GM12878 (cell line): ENCODE measurements around the gene ROCK1. TPM values are rescaled to one million over a fixed set of nuclear protein-coding genes. Genes with fewer than 3 reads are reported as not detected.

Source experiments
- ATAC-seq: fragments of 200-7000 bp; cut with Tn5 transposase; 3 replicates; pipeline ENCODE4 v1.9.1; 2020; ENCODE audit warnings: mild to moderate bottlenecking, moderate library complexity
- BruUV-seq: library from RNA; stranded (reverse); fragments of 400-500 nt; replicated peaks from 2 replicates; lab custom pipeline; 2021; lab: Mats Ljungman, UMichigan
- CTCF ChIA-PET: fragments of 300-600 bp; sonication (Branson Sonifier 250); formaldehyde crosslinking; extraction: SDS; loops from one replicate; lab custom pipeline; 2021; ENCODE audit warnings: inconsistent platforms; lab: Yijun Ruan, JAX
- POLR2A ChIA-PET: fragments of 350-600 bp; formaldehyde crosslinking; extraction: SDS; loops from one replicate; lab custom pipeline; 2021; ENCODE audit warnings: inconsistent platforms; lab: Charles Lee
- RAD21 ChIA-PET: fragments of 300-600 bp; sonication (Branson Sonifier 250); formaldehyde crosslinking; loops from one replicate; lab custom pipeline; 2023; ENCODE audit warnings: antibody characterized with exemption; ENCODE audit not compliant: unreplicated experiment; lab: Charles Lee
- SMC1A ChIA-PET: fragments of 300-600 bp; sonication (Branson Sonifier 250); formaldehyde crosslinking; loops from one replicate; lab custom pipeline; 2023; ENCODE audit not compliant: unreplicated experiment, uncharacterized antibody; lab: Charles Lee
- DNase-seq: peaks from one replicate; pipeline ENCODE4 v3.0.0-alpha.2; 2011; ENCODE audit warnings: low read depth, low spot score
- FAIRE-seq: peaks from 3 replicates; lab custom pipeline; 2011; peaks lifted over from hg19 to GRCh38; lab: Jason Lieb, UNC
- H2AFZ ChIP-seq: 2 replicates; pipeline ENCODE4 v1.6.0; 2011; ENCODE audit warnings: low read depth, low read length, control low read depth; ENCODE audit not compliant: control insufficient read depth
- H3K27ac ChIP-seq: 2 replicates; pipeline ENCODE4 v1.5.1; 2011; ENCODE audit warnings: control low read depth; ENCODE audit not compliant: control insufficient read depth, insufficient read depth
- H3K27me3 ChIP-seq, 2 experiments: replicated peaks in 1 of 2; 2 replicates each; pipeline versions ENCODE4 v1.6.0 to v1.6.1; 2011; ENCODE audit warnings: low read length in 1 of 2; ENCODE audit not compliant: control insufficient read depth in 2 of 2, insufficient read depth in 2 of 2
- H3K36me3 ChIP-seq, 2 experiments: 2 replicates each; pipeline ENCODE4 v1.5.1; 2011; ENCODE audit warnings: low read length in 1 of 2; ENCODE audit not compliant: control insufficient read depth in 2 of 2, insufficient read depth in 2 of 2
- H3K4me1 ChIP-seq: 2 replicates; pipeline ENCODE4 v1.6.1; 2011; ENCODE audit warnings: mild to moderate bottlenecking, low read length, moderate library complexity, mixed read lengths; ENCODE audit not compliant: control insufficient read depth, insufficient read depth
- H3K4me2 ChIP-seq: 2 replicates; pipeline ENCODE4 v1.6.0; 2011; ENCODE audit warnings: control low read depth; ENCODE audit not compliant: control insufficient read depth, insufficient read depth
- H3K4me3 ChIP-seq: fragments of 200-600 bp; sonication (generic); 2 replicates; pipeline ENCODE4 v1.5.1; 2016
- H3K79me2 ChIP-seq: 2 replicates; pipeline ENCODE4 v1.6.0; 2011; ENCODE audit warnings: low read length; ENCODE audit not compliant: control insufficient read depth, insufficient read depth
- H3K9ac ChIP-seq: 2 replicates; pipeline ENCODE4 v1.8.0; 2011; ENCODE audit warnings: low read length, control low read depth, mixed read lengths; ENCODE audit not compliant: control insufficient read depth, insufficient read depth
- H3K9me3 ChIP-seq: replicated peaks from 3 replicates; pipeline ENCODE4 v1.5.1; 2011; ENCODE audit warnings: mild to moderate bottlenecking, low read length; ENCODE audit not compliant: control insufficient read depth, insufficient read depth
- H4K20me1 ChIP-seq: 2 replicates; pipeline ENCODE4 v1.6.0; 2011; ENCODE audit not compliant: control insufficient read depth, insufficient read depth
- CEBPZ ChIP-seq: fragments of 150-350 bp; IDR thresholded peaks from 2 replicates; pipeline ENCODE4 v1.6.1; 2016; ENCODE audit warnings: low read depth, low read length
- IKZF2 ChIP-seq, 2 experiments: fragments of 450-650 bp; IDR thresholded peaks; 2 replicates each; pipeline ENCODE4 v1.6.1; 2017; ENCODE audit warnings: mild to moderate bottlenecking in 2 of 2, moderate library complexity in 2 of 2
- NRF1 ChIP-seq: conservative IDR thresholded peaks from 2 replicates; pipeline ENCODE4 v1.6.1; 2011; ENCODE audit warnings: mild to moderate bottlenecking, low read depth, low read length, improper control_type of control experiment
- PML ChIP-seq: IDR thresholded peaks from 2 replicates; pipeline ENCODE4 v1.6.1; 2012; ENCODE audit warnings: low read length, inconsistent platforms
- RAD21 ChIP-seq: IDR thresholded peaks from 2 replicates; pipeline ENCODE4 v1.6.1; 2011; ENCODE audit warnings: mild to moderate bottlenecking, low read depth, low read length, moderate library complexity; ENCODE audit not compliant: insufficient read depth
- REST ChIP-seq: IDR thresholded peaks from 2 replicates; pipeline ENCODE4 v1.6.1; 2012; ENCODE audit warnings: mild to moderate bottlenecking, low read depth, low read length
- SIN3A ChIP-seq: IDR thresholded peaks from 2 replicates; pipeline ENCODE4 v1.6.1; 2012; ENCODE audit warnings: low read depth, low read length, improper control_type of control experiment
- STAT3 ChIP-seq: IDR thresholded peaks from 2 replicates; pipeline ENCODE4 v1.6.1; 2011; ENCODE audit warnings: low read depth, low read length, improper control_type of control experiment
- TBL1XR1 ChIP-seq: IDR thresholded peaks from 2 replicates; pipeline ENCODE4 v1.6.1; 2012; ENCODE audit warnings: low read depth, low read length, improper control_type of control experiment
- TCF3 ChIP-seq: IDR thresholded peaks from 2 replicates; pipeline ENCODE4 v1.6.1; 2012; ENCODE audit warnings: low read depth, mild to moderate bottlenecking, low read length, borderline replicate concordance; ENCODE audit not compliant: insufficient read depth
- ZNF592 ChIP-seq: fragments of 450-650 bp; IDR thresholded peaks from 2 replicates; pipeline ENCODE4 v1.6.1; 2017; ENCODE audit warnings: mild to moderate bottlenecking, moderate library complexity
- in situ Hi-C: fragments of 300-500 bp; cut with MboI; formaldehyde crosslinking; loops from 9 replicates; pipeline ENCODE4 v1.14.3; 2018; ENCODE audit warnings: mixed read lengths
- intact Hi-C: fragments of 100-400 bp; cut with micrococcal nuclease; formaldehyde crosslinking; loops from one replicate; pipeline ENCODE4 v1.14.2; 2022; ENCODE audit not compliant: unreplicated experiment
- polyA plus RNA-seq, 11 experiments: library from polyadenylated mRNA; depleted of rRNA in 4 of 11; unstranded in 6 of 11; stranded (reverse) in 5 of 11; fragments of >200 nt; fragmentation: Nextera tagmentation in 4 of 11; fragmentation: Illumina TruSeq in 1 of 11; extraction: Ambion mirVana in 4 of 11; extraction: Trizol in 1 of 11; gene quantifications; 1 replicate in 1 of 11; 2 replicates in 10 of 11; pipeline versions ENCODE4 v1.2.1 to v1.2.3, GENCODE V29; 2011 to 2016; ENCODE audit warnings: inconsistent platforms in 2 of 11, missing spikeins in 2 of 11, low read depth in 1 of 11
- total RNA-seq, 4 experiments: library from RNA; depleted of rRNA in 3 of 4; stranded (reverse); fragments of >200 nt in 3 of 4; fragmentation: Illumina TruSeq in 1 of 4; extraction: Trizol in 1 of 4; gene quantifications; 2 replicates each; pipeline versions ENCODE4 v1.2.1 to v1.2.3, GENCODE V29; 2013 to 2021

The ROCK1 gene
- total and polyA plus RNA-seq, 10 of the 15 experiments (the other 5 are each of a cell fraction or from before 2014, with no cell fraction given) = 14.8 to 46.6 (median 29.5) TPM

GRCh38 chr18:21100678-21101077, 10.9 kb downstream of the ROCK1 start (continued):
- no peak for TF ChIP-seq REST

- DNase-seq (no peak), FAIRE-seq (no peak), ATAC-seq (0 out of 3 replicates have a peak, but pooled peaks have one; percentile 5)
- Histone ChIP-seq H3K9me3 (peaks cover 1% of the 10 kb centered on the region), H4K20me1 (no peaks in the 10 kb centered on the region; the same call in 1 of the 2 replicates), H3K9ac (no peak overlapping the region), H3K36me3 (0 out of 4 replicates have a peak, but pooled peaks cover 0 to 3% of the 10 kb centered on the region in 2 experiments), H3K79me2 (peaks cover 94% of the 10 kb centered on the region), H3K4me2 (peak overlapping the region; percentile 85; the same call in 1 of the 2 replicates), H3K4me1 (peaks cover 6% of the 10 kb centered on the region), H2AFZ (no peak overlapping the region), H3K4me3 (no peak overlapping the region), H3K27me3 (no peaks in the 10 kb centered on the region), H3K27ac (no peak overlapping the region; the same call in 1 of the 2 replicates)
- ChIA-PET RAD21 (interaction anchor here (0.6 to 0.8 kb wide), 2 partner anchors 28 to 93 kb away, joined by 3 read pairs; no protein-coding TSS in a partner anchor), CTCF (interaction anchor here (0.7 to 1.9 kb wide), 4 partner anchors 8 to 111 kb away, joined by 3 to 5 read pairs (median 4); no protein-coding TSS in a partner anchor), SMC1A (interaction anchor here (0.6 to 2.2 kb wide), 5 partner anchors 9 to 124 kb away, joined by 3 to 8 read pairs (median 5); no protein-coding TSS in a partner anchor), POLR2A (interaction anchor here (1.0 to 1.4 kb wide), 4 partner anchors 8 to 34 kb away, joined by 3 to 12 read pairs (median 4); partner anchors contain the start of gene ROCK1)
- intact Hi-C loops = loop anchor here (5.0 to 10.0 kb wide), 2 partner anchors 48 to 645 kb away; partner anchors contain the start of gene MIB1
- in situ Hi-C loops = loop anchor here (25.0 kb wide), 3 partner anchors 587 to 1837 kb away; partner anchors contain the start of gene RBBP8
- no TSS peak for BruUV-seq
- no peak for TF ChIP-seq NRF1
- TF ChIP-seq PML = no peak
- no peak for TF ChIP-seq TBL1XR1
- TF ChIP-seq STAT3 = no peak
- TF ChIP-seq ZNF592 = no peak
- TF ChIP-seq CEBPZ = no peak
- TF ChIP-seq SIN3A = no peak
- TF ChIP-seq RAD21 = no peak
- no peak for TF ChIP-seq TCF3
- no peak for TF ChIP-seq IKZF2 (IDR thresholded peaks at IDR 0.05)
Observed at GRCh38 chr18:21100146-21100545, 11.5 kb downstream of the ROCK1 start.
